ENCODE results near the gene C4orf51.

Gene C4orf51

DNA sequence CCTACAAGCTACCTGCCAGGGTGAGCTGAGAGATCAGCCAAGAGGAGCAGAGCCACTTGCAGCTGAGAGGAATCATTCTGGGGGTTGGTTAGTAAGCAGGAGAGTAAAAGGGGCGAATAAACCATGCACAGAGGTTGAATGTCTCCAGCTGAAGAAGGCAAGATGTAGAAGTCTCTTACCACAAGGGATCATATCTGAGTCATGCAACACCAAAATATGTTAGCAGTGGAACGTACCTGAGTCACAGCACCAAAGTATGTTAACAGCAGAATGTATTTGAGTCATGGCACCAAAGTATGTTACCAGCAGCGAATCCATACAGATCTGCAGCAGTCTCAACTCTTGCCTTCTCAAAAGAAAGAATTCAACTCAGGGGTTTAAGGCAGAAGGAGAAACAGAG is 29.9 kb downstream of the C4orf51 start:
- no peak for DNase-seq (ENCODE audit: low read depth)

DNA sequence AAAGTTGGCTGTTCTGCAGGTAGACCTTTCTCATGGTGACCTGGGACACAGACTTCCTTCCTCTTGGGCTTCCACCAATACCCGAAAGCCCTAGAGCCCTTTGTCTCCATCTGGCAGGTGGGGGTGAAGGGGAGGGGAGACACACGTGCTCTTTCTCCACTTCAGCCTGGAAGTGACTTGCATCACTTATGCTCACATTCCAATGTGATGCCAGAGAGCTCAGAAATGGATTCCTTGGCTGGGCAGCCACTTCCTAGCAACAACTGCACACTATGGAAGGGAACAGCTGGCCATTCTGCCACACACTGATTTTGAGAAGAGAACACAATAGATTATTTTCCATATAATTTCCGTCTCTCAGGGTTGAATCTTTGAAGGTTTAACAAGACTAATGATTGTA is 36.3 kb downstream of the C4orf51 start:
- no peak for DNase-seq (ENCODE audit: low read depth)

GRCh38 chr4:145716661-145717200 is 36.8 kb downstream of the C4orf51 start:
- DNase-seq (ENCODE audit: low read depth) = no peak

DNA sequence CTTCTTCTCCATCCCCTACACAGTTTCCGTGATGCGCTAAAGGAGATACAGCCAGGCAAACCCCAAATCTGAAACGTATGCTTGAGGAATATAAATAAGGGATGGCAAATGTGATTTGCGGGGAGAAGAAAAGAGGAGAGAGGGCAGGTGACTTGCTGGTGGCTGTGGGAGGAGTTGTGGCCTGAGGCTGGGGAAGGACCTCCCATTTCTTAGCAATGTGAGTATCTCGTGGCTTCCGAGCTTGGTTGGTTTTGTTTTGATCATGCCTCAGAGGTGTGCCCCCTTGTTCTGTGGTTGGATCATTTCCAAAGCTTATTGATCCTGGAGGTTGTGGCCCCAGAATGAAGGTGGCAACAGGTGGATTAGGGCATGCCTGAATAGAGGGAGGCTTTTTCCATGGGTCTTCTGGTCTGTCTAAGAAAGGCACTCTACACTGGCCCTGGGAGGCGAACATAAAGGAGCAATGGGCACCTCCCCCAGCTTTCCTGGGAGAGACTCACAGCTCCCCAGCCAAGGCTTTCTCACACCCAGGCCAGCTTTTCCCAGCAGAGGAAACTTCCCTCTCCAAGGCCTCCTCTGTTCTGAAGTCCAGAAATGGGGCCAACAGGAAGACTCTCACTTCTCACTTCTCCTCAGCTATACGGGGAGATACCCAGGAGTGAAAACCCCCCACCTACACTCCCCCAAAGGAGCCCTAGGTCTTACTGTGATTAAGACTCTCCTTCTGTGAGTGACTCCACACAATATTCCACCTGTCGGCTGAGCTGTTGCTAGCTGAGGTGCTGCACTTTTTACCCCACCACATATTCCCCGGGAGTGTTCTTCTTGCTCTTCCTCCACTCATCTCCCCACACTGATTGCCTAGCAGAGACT is 40.0 kb downstream of the C4orf51 start:
- DNase-seq (ENCODE audit: low read depth) = no peak

DNA sequence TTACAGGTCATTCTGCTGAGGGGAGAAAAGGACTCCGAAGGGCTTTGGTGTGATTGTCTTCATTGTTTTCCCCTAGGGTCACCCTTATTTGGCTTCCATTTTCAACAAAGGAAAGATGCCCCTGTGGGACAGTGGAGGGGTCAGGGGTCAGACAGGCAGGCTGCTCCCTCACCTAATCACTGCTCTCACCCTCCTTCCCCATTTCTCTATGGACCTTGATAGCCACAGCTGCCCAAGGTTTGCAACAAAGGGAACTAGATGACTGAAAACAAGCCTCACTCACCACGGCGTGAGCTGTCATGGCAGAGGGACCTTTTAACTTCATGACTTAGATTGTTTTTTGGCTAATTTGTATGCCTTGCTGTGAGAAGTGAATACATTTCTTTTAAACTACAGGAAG is 40.7 kb downstream of the C4orf51 start:
- DNase-seq (ENCODE audit: low read depth) = no peak

DNA sequence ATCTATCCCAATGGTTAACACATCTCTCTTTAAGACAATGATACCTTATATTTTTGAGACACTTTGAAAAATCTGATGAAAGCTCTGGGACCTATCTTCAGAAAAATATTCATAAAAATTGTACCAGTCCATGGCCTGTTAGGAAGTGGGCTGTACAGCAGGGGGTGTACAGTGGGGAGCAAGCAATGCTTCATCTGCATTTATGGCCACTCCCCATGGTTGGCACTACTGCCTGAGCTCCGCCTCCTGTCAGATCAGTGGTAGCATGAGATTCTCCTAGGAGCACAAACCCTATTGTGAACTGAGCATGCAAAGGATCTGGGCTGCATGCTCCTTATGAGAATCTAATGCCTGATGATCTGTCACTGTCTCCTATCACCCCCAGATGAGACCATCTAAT is 42.6 kb downstream of the C4orf51 start:
- no peak for DNase-seq (ENCODE audit: low read depth)

DNA sequence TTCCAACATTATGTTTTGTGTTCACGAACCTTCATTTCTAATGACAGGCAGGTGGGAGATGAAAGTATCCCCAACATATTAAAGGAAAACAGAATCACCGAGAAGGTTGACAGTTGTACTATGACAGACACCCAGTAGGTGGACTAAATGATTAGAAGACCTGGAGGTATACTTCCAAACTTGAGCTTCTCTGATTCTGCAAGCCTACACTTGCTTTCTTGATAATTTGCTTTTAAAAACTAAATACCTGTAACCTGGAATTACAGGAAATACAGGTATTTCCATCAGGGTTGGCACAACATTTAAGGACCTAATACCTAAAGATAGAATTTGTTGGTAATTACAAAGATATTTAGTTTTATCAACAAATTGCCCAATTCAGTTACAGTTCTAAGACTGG is 43.4 kb downstream of the C4orf51 start:
- DNase-seq (ENCODE audit: low read depth) = no peak

GRCh38 chr4:145730026-145730425 is 50.1 kb downstream of the C4orf51 start:
- no peak for DNase-seq (ENCODE audit: low read depth)

- no peak for DNase-seq (ENCODE audit: low read depth)
Observed at GRCh38 chr4:145731028-145731427, 51.1 kb downstream of the C4orf51 start.

GRCh38 chr4:145732001-145732815 is 52.3 kb downstream of the C4orf51 start:
- DNase-seq (ENCODE audit: low read depth) = no peak

- peak; percentile 82 for DNase-seq (ENCODE audit: low read depth)
Observed at GRCh38 chr4:145732895-145733880, 53.2 kb downstream of the C4orf51 start.

GRCh38 chr4:145734031-145734430 is 54.1 kb downstream of the C4orf51 start:
- DNase-seq (ENCODE audit: low read depth) = no peak

- no peak for DNase-seq (ENCODE audit: low read depth)
Observed at GRCh38 chr4:145734576-145735346, 54.8 kb downstream of the C4orf51 start.

DNA sequence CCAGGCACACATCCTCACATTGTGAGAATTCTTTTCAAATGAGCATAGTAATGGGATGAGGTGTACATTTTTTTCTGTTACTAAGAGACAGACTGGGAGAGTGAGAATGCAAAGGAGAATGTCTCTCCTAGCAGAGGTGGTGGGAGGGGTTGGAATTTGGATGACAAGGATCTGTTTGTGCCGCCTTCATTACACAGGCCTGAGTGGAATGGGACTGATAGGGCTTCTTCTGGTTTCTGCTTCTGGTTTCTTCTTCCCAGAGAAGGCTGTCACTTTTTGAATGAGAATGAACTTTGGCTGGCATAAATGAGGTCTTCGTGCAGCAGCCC is 55.4 kb downstream of the C4orf51 start:
- no peak for DNase-seq (ENCODE audit: low read depth)

DNA sequence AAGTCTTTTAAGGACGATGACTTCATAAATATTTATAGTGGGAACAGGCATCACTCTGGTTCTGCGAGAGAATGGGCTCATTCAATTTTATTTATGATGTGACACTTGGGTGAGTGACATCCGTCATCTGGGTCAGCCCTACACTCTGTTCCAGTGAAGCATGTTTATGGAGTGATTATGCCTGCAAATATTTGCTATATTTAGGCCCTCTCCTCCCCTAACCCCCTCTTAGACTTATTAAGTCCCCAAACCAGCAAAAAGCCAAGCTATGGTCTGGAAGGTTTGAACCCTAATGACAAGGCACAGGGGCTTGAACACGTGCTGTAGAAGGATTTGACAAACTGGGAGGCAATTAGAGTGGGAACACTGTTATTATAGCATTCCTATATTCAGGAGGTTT is 55.9 kb downstream of the C4orf51 start:
- no peak for DNase-seq (ENCODE audit: low read depth)

- DNase-seq (ENCODE audit: low read depth) = no peak
Observed at GRCh38 chr4:145736241-145736831, 56.4 kb downstream of the C4orf51 start.

DNA sequence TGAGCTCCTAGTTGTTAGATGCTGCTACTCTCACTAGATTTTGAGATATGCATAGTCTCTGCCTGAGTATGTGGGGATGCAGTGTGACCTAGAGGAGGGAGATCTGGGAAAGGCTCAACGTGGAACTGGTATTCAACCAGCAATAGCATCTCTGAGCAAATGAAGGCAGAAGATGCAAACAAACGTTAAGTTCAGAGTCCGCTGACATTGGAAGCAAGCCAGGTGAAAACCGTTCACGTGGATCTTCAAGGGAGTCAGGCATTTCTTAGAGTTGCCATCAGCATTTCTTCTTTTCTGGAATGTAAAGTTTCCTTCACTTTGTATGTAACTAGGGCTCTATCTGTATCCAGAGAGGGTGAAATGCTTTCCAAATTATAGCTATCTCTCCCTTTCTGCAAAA is 59.9 kb downstream of the C4orf51 start:
- no peak for DNase-seq (ENCODE audit: low read depth)

DNA sequence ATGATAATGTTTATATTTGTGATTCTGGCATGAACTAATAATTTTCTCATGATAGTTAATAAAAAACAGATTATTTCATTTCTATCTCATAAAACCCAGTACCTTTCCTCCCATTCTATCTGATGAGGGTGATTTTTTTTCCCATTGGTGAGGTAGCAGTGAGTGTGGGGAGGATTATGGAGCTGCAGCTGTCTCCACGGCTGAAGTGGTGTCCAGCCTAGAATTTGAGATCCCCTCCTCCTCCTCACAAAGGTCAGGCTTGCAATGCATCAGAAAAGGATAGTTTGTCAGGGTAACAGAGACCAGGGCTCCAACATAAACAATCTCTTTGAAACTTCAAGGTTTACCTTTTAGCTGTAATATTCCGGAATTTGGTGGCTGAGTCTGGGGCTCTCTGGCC is 60.9 kb downstream of the C4orf51 start:
- DNase-seq (ENCODE audit: low read depth) = no peak

GRCh38 chr4:145743641-145744040 is 63.7 kb downstream of the C4orf51 start:
- no peak for DNase-seq (ENCODE audit: low read depth)

DNA sequence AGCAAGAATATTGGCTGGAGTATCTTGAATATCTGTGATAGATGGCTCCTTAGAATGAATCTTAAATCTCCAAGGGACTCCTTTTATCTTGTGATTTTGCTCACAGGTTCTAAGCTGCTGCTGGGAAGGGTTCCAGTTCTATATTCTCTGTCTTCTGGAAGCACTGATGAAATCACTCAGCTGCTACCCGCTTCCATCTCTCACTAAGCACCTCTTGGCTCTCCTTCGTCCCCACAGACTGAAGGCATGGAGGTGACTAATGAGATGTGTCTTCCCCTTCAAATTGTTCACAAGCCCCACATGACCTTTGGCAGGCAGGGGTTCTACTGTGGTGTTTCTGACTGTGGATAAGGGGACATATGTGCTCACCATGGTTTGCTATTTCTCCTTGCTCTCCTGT is 75.9 kb downstream of the C4orf51 start:
- DNase-seq (ENCODE audit: low read depth) = no peak

DNA sequence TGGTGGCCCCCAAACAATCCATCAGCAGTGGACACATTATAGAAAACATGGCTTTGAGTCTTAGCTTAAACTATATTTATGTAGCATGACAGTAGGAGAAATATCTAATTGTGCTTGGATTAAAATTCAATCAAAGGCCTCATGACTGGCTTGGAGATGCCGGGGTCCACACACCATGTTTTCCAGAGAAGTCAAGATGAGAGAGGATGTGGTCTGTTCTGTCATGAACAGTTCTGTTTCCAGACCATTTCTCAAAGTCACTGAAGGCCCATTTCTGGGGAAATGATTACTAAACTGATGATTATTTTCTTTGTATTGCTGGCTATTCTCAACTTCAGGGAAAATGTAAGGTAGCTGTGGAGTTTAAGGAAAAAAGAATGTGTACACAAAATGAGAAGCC is 76.3 kb downstream of the C4orf51 start:
- no peak for DNase-seq (ENCODE audit: low read depth)

Measured in activated T-cell treated with anti-CD3 and anti-CD28 coated beads for 24 hours (primary cell).